Measurements from ENCODE around the gene LAD1.

Gene LAD1

GRCh38 chr1:201363467-201363866 lies 35.7 kb downstream of the LAD1 start:
- no peak for ATAC-seq
- DNase-seq, result no peak

GRCh38 chr1:201362906-201363305 lies 36.2 kb downstream of the LAD1 start:
- DNase-seq (no peak), ATAC-seq (no peak)

- DNase-seq (peak; percentile 31), ATAC-seq (peak; percentile 50)
These were observed 37.2 kb downstream of the LAD1 start for GRCh38 chr1:201361652-201362504.

- no peak for ATAC-seq
- no peak for DNase-seq
These were observed 38.0 kb downstream of the LAD1 start for GRCh38 chr1:201360901-201361651.

- no peak for ATAC-seq
These were observed 38.6 kb downstream of the LAD1 start for GRCh38 chr1:201360486-201360885.

GRCh38 chr1:201359873-201360210 lies 39.3 kb downstream of the LAD1 start:
- DNase-seq (no peak), ATAC-seq (no peak)

More at GRCh38 chr1:201360486-201360885, 38.6 kb downstream of the LAD1 start:
- no peak for DNase-seq

GRCh38 chr1:201359031-201359872 lies 39.9 kb downstream of the LAD1 start:
- ATAC-seq (no peak), DNase-seq (no peak)

- no peak for DNase-seq
- no peak for ATAC-seq
These were observed 40.5 kb downstream of the LAD1 start for GRCh38 chr1:201358596-201358995.

- ATAC-seq (no peak), DNase-seq (no peak)
These were observed 41.3 kb downstream of the LAD1 start for GRCh38 chr1:201357636-201358348.

GRCh38 chr1:201357211-201357610 lies 41.9 kb downstream of the LAD1 start:
- DNase-seq, result no peak
- ATAC-seq, result no peak

- ATAC-seq, result no peak
- no peak for DNase-seq
These were observed 42.4 kb downstream of the LAD1 start for GRCh38 chr1:201356701-201357100.

GRCh38 chr1:201356236-201356635 lies 42.9 kb downstream of the LAD1 start:
- ATAC-seq (no peak), DNase-seq (no peak)

GRCh38 chr1:201355471-201355870 lies 43.7 kb downstream of the LAD1 start:
- ATAC-seq, result no peak
- DNase-seq, result no peak

GRCh38 chr1:201354901-201355295 lies 44.2 kb downstream of the LAD1 start:
- ATAC-seq, result no peak

GRCh38 chr1:201354151-201354900 lies 44.8 kb downstream of the LAD1 start:
- no peak for ATAC-seq
- no peak for DNase-seq

More at GRCh38 chr1:201354901-201355295, 44.2 kb downstream of the LAD1 start:
- no peak for DNase-seq

GRCh38 chr1:201353186-201353940 lies 45.8 kb downstream of the LAD1 start:
- ATAC-seq (no peak), DNase-seq (no peak)

- no peak for ATAC-seq
- DNase-seq, result no peak
These were observed 47.5 kb downstream of the LAD1 start for GRCh38 chr1:201351617-201352016.

- DNase-seq (no peak), ATAC-seq (no peak)
These were observed 48.2 kb downstream of the LAD1 start for GRCh38 chr1:201350884-201351283.

- DNase-seq (no peak), ATAC-seq (no peak)
These were observed 48.8 kb downstream of the LAD1 start for GRCh38 chr1:201350361-201350725.

GRCh38 chr1:201349092-201349491 lies 50.0 kb downstream of the LAD1 start:
- no peak for DNase-seq
- ATAC-seq, result no peak

- DNase-seq, result peak; percentile 29
- ATAC-seq, result peak; percentile 40
These were observed 50.9 kb downstream of the LAD1 start for GRCh38 chr1:201348211-201348566.

Data from stimulated activated naive CD8-positive, alpha-beta T cell treated with anti-CD3 and anti-CD28 coated beads, Interleukin-15, Interleukin-2, amounts not matched to agents 100 U/mL and 50 U/mL, for 24 hours (primary cell).